GM19468 (cell line): Measurements from ENCODE around the gene SHH.

Source experiments
- ATAC-seq: cut with Tn5 transposase; IDR thresholded peaks from one replicate; pipeline ENCODE4 v1.9.1; 2021; ENCODE audit warnings: mild to moderate bottlenecking, moderate library complexity, moderate number of reproducible peaks; ENCODE audit not compliant: unreplicated experiment; ENCODE audit errors: extremely low read depth

SHH gene

GRCh38 chr7:155752756-155753445 is 59.4 kb downstream of the SHH start:
- ATAC-seq, result peak; percentile 41

GRCh38 chr7:155751409-155751808 is 60.9 kb downstream of the SHH start:
- no peak for ATAC-seq

- ATAC-seq, result no peak
Observed at GRCh38 chr7:155750255-155751125, 61.8 kb downstream of the SHH start.
